ENCODE data around the gene BTNL9. TPM values are rescaled to one million over a fixed set of nuclear protein-coding genes. Genes with fewer than 3 reads are reported as not detected.

Gene BTNL9
- total and polyA plus RNA-seq, 9 of the 15 experiments (the other 6 are each of a cell fraction or from before 2014, with no cell fraction given), result 3.7 to 86.7 (median 29.4) TPM

DNA sequence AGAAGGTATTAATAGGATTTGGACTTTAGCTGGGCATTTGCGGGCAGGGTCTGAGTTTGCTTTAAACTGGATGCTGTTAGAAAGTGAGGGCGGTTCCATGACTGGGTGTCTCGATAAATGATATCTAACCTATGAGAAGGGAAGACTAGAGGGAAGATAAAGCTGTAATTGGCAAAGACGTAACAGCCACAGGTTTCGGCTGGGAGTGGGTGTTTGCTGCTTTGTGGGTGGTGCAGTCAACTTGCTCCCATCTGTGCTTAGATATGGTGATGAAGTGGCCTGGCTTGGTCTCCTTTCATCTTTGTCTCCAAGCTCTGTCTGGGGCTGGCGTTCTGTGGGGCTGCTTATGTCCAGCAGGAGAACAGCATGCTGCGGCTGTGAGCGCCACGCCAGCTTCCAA lies 67.6 kb downstream of the BTNL9 start (continued):
- TF ChIP-seq ZNF184 (CRISPR knock-in tag; IDR thresholded peaks at IDR 0.05) (no peak), RFX1 (IDR thresholded peaks at IDR 0.05) (no peak), EHMT2 (IDR thresholded peaks at IDR 0.05) (0 out of 2 replicates have a peak, but pooled peaks have one; percentile 30), HMG20B (CRISPR knock-in tag; IDR thresholded peaks at IDR 0.05) (no peak), MCM2 (IDR thresholded peaks at IDR 0.05; ENCODE audit: low read depth) (no peak), BHLHE40 (IDR thresholded peaks at IDR 0.05; ENCODE audit: low read length) (no peak), STAT5A (IDR thresholded peaks at IDR 0.05; ENCODE audit: borderline replicate concordance, low read length) (peak; percentile 37; the same call in 1 of the 2 replicates), CHD1 (IDR thresholded peaks at IDR 0.05; ENCODE audit: low read length) (no peak), CCAR2 (IDR thresholded peaks at IDR 0.05; ENCODE audit: low read depth, low read length) (no peak), FUS (optimal IDR thresholded peaks at IDR 0.05; ENCODE audit: low read depth, low read length) (no peak), ZNF175 (CRISPR knock-in tag; IDR thresholded peaks at IDR 0.05; ENCODE audit: low read depth) (no peak), LARP7 (IDR thresholded peaks at IDR 0.05) (no peak), ARID1B (IDR thresholded peaks at IDR 0.05) (peak; percentile 83), PTRF (tag; IDR thresholded peaks at IDR 0.05) (no peak), SRSF7 (optimal IDR thresholded peaks at IDR 0.05; ENCODE audit: low read depth, low read length) (no peak), YY1 (IDR thresholded peaks at IDR 0.05; ENCODE audit: borderline replicate concordance in 1 of 3, control insufficient read depth in 1 of 3, extremely low read depth in 1 of 3, insufficient read depth in 3 of 3, insufficient read length in 1 of 3, insufficient replicate concordance in 2 of 3, low read depth in 1 of 3, low read length in 2 of 3) (no peak), HDAC3 (IDR thresholded peaks at IDR 0.05; ENCODE audit: borderline replicate concordance, partially characterized antibody) (no peak), NCOR1 (IDR thresholded peaks at IDR 0.05) (peak; percentile 82; the same call in 1 of the 2 replicates), HDAC6 (IDR thresholded peaks at IDR 0.05; ENCODE audit: low read depth, low read length) (no peak), TCF7L2 (IDR thresholded peaks at IDR 0.05; ENCODE audit: low read depth, low read length) (no peak), RCOR1 (IDR thresholded peaks at IDR 0.05; ENCODE audit: borderline replicate concordance in 1 of 2, low read depth in 2 of 2, low read length in 2 of 2) (peak; percentile 57 to 75; a peak in 2 of 4 replicates), ZNF586 (CRISPR knock-in tag; conservative IDR thresholded peaks at IDR 0.05) (no peak), ZSCAN29 (IDR thresholded peaks at IDR 0.05) (no peak), MYC (IDR thresholded peaks at IDR 0.05; ENCODE audit: low read depth, low read length) (no peak), MYC (CRISPR knock-in tag; IDR thresholded peaks at IDR 0.05; ENCODE audit: borderline replicate concordance, low read depth) (no peak)
- TF ChIP-seq, protein P1, sequence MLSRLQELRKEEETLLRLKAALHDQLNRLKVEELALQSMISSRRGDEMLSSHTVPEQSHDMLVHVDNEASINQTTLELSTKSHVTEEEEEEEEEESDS (CRISPR knock-in tag; IDR thresholded peaks at IDR 0.05), result no peak
- TF ChIP-seq, protein P2, sequence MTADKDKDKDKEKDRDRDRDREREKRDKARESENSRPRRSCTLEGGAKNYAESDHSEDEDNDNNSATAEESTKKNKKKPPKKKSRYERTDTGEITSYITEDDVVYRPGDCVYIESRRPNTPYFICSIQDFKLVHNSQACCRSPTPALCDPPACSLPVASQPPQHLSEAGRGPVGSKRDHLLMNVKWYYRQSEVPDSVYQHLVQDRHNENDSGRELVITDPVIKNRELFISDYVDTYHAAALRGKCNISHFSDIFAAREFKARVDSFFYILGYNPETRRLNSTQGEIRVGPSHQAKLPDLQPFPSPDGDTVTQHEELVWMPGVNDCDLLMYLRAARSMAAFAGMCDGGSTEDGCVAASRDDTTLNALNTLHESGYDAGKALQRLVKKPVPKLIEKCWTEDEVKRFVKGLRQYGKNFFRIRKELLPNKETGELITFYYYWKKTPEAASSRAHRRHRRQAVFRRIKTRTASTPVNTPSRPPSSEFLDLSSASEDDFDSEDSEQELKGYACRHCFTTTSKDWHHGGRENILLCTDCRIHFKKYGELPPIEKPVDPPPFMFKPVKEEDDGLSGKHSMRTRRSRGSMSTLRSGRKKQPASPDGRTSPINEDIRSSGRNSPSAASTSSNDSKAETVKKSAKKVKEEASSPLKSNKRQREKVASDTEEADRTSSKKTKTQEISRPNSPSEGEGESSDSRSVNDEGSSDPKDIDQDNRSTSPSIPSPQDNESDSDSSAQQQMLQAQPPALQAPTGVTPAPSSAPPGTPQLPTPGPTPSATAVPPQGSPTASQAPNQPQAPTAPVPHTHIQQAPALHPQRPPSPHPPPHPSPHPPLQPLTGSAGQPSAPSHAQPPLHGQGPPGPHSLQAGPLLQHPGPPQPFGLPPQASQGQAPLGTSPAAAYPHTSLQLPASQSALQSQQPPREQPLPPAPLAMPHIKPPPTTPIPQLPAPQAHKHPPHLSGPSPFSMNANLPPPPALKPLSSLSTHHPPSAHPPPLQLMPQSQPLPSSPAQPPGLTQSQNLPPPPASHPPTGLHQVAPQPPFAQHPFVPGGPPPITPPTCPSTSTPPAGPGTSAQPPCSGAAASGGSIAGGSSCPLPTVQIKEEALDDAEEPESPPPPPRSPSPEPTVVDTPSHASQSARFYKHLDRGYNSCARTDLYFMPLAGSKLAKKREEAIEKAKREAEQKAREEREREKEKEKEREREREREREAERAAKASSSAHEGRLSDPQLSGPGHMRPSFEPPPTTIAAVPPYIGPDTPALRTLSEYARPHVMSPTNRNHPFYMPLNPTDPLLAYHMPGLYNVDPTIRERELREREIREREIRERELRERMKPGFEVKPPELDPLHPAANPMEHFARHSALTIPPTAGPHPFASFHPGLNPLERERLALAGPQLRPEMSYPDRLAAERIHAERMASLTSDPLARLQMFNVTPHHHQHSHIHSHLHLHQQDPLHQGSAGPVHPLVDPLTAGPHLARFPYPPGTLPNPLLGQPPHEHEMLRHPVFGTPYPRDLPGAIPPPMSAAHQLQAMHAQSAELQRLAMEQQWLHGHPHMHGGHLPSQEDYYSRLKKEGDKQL (CRISPR knock-in tag; IDR thresholded peaks at IDR 0.05; ENCODE audit: borderline replicate concordance), result no peak
